ENCODE measurements around the gene ENO1. TPM values are rescaled to one million over a fixed set of nuclear protein-coding genes. Genes with fewer than 3 reads are reported as not detected.

ENO1 gene
- polyA plus RNA-seq, 5 donors, result 635 to 805 (median 753) TPM

DNA sequence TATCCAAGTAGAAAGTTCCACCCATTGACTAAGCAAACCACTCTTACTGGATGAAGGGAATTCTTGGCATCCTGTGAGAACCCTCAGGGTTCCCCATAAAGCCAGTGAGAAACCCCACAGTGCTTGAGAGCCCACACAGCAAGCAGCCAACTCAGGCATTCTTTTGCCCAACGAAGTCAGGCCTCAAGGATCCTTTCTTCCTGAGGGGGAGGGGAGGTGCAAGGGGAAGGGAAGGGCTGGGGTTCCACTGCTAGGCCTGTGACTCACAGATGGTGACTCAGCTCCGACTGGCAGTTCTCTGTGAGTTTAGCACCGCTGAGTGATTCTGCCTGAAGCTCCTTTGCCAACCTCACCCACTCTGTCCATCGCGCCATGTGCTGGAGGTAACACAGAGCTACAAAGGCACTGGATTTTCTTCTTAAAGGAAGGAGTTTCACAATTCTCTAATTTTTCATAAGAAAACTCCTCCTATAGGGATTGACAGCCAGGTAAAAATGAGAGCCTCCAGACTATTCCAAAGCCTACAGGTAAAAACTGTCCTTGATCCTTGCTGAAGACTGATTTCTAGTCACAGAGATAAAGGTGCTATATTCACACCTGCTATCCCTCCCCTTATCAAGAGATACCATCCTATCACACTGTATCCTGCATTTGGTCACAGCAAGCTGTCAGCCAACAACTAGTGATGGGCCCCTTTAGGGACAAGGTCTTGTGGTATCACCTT, 4.8 kb downstream of the ENO1 start:
- DNase-seq, result no peak

DNA sequence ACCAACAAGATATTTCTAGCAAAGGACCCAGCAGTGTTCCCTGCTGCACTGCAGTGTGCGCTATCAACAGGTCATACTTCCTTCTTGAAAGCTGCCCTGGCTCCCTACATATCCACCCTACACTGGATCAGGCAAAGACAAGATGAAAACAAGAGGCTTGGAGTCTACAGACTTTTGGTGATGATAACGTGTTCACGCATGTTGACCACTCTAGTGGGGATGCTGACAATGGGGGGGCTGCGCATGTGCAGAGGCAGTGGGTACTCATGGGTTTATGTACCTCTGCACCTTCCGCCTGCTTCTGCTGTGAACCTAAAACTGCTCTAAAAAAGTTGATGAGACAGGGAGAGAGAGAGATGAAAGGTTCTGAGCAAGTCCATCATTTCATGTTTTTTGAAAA, 5.5 kb downstream of the ENO1 start:
- DNase-seq, result no peak

DNA sequence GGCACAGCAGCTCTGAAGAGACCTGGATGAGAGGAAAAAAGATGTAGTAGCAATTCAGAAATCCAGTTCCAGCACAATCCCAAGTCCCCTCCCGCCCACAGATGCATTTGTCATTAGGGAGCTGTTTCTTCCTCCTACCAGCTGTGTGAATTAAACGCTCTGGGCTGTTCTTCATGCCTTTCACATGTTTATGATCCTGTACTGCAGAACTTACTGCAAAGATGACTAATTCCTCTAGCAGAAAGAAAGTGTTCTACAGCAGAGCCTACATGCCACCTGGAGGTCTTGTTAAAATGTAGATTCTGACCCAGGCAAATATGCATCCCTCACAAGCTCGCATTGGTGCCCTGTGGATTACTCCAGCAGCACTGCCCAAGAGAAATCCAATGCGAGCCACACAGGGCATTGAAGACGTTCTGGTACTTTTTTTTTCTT, 6.5 kb downstream of the ENO1 start:
- no peak for DNase-seq

DNA sequence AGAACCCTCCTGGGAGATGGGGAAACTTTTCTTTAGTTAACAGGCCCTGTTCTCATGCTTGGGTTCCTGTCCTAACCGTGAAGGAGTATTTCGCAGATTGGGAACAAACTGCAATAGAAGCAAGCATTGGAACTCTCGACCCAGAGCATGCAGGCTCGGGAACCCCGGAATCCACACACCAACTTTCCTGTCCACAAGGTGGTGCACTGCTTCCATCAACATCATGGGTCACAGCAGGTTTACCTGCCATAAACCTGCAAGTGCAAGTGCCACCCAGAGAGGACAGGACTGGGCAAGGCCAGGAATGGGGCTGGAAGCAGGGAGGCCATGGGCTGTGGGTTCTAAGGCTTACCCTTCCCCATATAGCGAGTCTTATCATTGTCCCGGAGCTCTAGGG, 6.9 kb downstream of the ENO1 start:
- DNase-seq, result no peak

DNA sequence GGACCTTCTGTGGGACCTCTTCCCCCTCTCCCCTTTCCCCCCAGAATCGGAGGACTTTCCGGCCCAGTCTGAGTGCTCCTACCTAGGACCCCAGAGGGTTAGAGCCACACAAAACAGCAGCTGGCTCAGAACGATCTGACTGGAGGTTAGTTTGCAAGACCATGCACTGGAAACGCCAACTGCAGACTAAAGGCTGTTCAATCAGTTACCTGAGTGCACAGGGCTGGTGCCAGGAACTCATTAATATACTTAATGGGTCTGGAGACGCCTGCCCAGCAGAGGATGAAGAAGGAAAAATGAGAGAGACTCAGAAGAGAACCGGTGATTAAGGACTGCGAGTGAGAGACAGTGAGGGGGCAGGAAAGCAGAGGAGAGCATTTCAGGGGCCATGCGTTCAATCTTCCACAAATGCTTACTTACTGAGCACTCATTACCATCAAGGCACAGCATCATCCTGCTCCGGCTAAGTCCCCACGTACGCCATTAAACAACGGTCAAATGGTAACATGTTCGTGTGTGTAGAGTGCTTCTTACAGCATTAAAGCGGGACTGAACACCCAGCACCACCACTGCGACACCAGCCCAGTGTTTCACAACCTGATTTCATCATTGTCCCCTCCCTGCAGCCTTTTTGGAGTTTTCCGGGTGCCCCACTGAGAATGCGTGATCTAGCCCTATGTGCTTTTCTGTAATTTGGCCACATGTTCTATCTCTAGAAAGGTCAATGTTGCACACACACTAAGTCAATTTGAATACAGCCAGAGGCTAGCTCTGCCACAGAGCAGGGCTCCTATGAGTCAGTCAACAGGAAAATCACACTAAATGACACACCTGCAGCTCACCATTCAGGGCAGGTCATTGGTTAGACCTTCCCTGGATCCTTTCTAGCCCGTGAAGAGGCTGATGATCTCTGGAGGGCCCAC, 7.6 kb downstream of the ENO1 start:
- no peak for DNase-seq

DNA sequence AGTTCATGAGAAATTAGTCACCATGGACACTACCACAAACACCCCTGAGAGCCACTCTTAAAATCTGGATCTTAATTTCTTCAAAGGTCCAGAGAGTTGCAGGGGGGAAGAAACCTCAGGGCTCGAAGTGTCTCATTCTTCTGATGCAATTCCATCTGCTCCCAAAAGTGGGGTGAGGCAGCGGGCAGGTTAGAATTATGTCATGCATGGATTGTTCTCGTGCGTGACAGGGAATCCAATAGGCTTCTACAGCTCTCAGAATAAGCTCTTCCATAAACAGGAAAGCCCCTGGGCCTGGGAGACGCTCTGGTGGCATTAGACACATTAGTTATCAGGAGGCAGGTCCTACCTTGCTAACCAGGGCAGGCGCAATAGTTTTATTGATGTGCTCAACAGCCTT, 8.4 kb downstream of the ENO1 start:
- DNase-seq, result no peak

DNA sequence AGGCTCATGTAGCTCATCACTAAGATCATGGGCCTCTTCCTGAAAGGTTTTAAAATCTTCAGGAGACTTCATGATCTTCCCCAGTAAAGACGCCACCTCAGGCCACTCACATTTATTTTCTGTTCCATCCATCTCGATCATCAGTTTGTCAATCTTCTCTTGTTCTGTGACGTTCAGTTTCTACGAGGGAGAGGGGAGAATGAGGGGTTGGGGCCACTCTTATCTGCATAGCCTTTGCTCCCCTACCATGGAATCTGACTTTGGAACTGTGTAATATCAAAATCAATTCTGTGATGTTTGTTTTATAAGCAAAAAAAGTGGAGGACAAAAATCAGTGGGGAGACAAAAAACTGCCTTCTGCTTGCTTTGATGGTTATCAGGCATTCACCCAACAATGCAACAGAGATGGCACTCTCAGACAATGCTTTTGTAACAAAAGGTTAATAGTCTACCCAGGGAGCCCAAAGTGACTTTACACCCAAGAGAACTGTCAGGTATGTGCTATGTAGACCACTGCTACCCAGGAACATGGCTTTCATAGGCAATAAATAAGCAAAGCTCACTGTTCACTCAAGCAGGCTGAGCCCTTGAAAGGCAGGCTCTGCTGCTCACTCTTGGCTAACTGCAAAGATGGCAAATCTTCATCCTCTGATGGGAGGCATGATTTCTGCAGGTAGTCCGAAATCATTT, 10.5 kb downstream of the ENO1 start:
- no peak for DNase-seq

DNA sequence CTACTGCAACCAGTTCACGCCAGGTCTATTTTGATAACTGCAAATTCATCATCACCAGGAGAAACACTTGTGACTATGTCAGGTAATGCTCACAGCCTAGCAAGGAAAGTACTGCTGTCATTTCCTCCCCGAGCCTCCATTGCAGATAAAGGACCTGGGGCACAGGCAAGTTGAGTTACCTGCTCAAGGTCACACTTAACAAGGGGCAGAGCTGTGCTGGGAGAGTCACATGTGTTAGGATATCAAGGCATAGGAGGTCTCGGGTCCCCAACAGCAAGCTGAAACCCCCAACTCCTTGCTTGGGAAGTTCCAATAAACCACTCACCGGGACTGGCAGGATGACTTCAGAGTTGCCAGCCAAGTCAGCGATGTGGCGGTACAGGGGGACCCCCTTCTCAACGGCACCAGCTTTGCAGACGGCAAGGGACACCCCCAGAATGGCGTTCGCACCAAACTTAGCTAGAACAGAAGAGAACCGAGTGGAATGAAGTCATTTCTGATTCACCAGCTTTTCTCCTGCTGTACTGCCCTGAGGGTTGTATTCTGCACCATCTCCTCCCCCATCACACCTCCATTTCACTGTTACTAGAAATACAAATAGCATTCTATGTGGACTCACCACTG, 11.6 kb downstream of the ENO1 start:
- no peak for DNase-seq

DNA sequence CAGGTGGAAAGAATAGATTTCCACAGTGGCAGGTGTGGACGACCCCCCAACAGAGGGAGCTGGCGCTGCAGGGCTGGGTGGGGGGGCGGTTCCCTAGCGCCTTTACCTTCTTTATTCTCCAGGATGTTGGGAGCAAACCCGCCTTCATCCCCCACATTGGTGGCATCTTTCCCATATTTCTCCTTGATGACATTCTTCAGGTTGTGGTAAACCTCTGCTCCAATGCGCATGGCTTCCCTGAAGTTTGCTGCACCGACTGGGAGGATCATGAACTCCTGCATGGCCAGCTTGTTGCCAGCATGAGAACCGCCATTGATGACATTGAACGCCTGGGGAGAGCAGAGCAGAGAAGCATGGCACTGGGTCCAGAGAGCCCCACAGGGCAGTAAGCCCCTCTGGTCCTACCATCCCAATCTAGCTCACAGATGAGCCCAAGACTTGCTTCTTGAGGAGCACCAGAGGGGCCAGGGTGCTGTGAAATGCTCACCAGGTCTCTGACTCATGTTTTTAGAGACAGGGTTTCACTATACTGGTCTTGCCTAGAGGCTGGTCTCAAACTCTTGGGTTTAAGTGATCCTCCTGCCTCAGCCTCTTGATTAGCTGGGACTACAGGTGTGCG, 12.2 kb downstream of the ENO1 start:
- DNase-seq, result no peak

DNA sequence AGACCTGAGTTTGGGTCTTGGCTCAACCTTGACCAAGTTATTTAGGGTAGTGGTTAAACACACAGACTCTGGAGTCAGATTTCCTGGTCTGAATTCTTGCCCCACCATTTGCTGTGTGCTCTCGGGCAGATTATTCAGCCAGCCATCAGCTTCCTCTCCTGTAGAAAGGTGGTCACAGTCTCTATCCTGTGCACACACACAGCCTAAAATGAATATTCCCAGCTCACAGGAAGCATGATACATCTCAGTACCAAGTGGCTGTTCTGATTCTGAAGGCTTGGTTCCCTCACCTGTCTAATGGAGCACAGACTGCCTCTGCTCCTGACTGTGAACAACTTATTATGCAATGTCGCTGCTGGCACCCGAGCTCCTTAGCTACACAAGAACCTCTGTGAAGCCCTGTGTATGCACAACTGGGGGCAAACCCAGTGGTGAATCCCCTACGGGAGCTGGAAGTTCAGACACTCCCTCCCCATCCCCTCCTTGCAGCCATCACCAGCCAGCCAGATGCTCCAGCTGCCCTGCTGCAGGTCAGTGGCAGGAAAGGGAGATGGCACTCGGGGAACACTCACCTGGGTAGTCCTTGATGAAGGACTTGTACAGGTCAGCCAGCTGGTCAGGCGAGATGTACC, 13.7 kb downstream of the ENO1 start:
- DNase-seq, result no peak

DNA sequence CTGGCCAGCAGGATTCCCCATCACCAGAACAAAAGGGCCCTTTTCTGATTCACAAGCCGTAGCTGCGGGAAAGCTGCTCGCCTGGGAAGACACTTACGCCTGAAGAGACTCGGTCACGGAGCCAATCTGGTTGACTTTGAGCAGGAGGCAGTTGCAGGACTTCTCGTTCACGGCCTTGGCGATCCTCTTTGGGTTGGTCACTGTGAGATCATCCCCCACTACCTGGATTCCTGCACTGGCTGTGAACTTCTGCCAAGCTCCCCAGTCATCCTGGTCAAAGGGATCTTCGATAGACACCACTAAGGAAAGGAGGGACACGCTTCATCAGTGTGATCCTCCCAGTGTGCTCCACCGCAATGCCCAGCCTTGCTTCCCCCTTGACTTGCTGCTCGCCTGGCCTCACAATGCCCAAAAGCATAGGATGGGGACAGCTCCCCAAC, 14.7 kb downstream of the ENO1 start:
- no peak for DNase-seq

DNA sequence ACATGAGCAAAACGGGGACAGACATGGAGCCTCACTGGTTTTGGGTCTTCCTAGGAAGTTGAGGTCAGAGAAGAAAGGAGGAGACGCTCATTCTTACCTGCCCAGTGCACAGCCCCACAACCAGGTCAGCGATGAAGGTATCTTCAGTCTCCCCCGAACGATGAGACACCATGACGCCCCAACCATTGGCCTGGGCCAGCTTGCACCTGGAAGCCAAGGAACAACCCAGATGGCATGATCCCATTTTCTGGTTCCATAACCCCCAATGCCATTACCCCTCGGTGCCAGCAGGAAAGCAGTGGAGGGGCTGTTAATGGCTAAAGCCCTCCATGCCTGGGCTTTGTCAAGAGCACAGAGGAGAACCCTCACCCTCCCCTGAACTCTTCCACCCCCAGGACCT, 15.3 kb downstream of the ENO1 start:
- DNase-seq, result no peak

DNA sequence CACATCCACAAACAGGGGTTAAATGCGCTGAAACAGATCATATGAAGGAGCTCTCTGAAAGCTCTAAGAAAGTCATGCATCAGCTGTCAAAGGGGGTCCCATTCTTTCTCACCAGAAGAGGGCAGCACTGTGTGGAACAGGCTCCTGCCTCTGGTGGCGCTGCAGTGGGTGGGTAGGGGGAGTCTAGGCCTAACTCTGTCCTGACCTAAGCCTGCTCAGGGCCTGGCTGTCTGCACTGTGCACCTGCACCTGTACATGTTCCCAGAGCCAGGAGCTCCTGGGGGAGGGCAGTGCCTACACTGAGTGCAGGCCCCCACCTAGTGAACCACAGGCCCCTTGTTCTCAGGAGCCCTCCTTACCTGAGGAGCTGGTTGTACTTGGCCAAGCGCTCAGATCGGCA, 16.0 kb downstream of the ENO1 start:
- no peak for DNase-seq

DNA sequence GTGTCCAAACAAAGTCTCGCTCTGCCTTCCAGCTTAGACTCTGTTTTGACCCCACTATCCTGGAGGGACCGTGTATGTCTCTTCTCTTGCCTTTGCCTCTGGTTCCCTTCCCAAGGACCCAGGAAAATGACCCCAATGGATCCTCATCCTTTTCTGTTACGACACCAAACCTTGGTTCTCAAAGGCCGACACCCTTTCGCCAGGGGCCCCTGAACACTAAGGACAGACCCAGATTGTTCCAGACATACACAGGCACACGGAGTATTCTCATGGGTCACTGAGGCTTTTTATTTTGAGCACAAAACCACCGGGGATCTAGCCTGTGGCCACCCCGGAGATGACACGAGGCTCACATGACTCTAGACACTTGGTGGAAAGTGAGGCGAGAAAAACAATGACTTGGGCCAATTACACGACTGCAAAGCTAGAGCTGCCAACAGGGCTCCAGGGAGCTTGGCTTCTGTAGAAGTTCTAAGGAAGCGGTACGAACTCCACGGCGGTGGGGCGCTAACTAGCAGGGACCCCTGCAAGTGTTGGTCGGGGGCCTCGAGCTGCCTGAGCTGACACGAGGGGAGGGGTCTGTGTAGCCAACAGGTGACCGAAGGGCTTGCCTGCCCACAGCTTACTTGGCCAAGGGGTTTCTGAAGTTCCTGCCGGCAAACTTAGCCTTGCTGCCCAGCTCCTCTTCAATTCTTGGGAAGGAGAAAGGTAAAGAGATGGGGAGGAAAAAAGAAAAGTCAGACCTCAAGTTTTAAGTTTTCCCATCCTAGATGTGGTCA, 17.6 kb downstream of the ENO1 start:
- no peak for DNase-seq

DNA sequence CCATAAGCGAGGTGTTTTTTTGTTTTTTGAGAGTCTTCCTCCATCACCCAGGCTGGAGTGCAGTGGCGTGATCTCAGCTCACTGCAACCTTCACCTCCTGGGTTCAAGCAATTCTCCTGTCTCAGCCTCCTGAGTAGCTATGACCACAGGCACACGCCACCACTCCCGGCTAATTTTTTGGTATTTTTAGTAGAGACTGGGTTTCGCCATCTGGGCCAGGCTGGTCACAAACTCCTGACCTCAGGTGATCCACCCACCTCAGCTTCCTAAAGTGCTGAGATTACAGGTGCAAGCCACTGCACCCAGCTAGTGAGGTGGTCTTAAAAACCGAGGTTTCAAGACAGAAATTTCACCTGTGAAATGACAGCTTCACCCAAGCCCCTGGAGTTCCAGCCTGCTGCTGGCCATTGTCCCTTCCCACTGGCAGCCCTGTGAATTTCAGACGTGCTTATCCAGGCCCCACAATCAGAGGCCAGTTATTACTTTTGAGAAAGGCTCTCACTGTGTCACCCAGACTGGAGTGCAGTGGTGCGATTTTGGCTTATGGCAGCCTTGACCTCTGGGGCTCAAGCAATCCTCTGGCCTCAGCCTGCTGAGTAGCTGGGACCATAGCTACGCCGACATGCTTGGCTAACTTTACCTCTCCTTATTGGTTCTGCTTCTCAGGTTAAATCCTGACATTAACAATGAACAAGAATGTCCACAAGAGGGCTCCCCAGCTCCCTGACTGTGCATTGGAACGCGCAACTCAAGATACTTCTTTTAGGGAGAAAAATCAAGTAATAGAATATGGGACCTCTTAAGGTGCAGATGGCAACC, 19.4 kb downstream of the ENO1 start:
- DNase-seq, result peak in 1 of 2 donors; percentile 42

DNA sequence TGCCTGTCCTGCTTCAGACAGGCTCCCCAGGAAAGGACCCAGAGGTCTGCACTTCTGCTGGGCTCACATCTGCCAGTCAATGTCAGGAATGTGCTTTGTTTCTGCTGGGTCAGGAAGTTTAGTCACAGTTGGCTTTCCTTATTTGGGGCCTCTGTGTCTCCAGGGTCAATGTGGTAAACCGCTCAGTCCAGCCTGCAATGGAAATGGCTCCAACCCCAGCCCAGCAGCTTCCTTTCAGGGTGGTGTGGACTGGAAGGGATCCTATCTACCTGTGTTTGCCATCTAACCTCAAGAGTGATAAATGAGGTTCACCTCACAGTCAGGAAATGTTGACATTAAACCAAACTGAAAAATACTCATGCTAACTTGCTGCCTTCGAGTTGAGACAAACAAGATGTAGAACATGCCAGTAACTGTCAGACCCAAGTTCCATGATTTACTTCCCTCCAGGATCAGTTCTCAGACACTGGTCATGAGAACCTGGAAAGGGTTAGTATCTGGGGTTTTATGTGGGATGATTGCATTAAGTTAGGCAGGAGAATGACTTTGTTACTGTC, 20.3 kb downstream of the ENO1 start:
- no peak for DNase-seq

DNA sequence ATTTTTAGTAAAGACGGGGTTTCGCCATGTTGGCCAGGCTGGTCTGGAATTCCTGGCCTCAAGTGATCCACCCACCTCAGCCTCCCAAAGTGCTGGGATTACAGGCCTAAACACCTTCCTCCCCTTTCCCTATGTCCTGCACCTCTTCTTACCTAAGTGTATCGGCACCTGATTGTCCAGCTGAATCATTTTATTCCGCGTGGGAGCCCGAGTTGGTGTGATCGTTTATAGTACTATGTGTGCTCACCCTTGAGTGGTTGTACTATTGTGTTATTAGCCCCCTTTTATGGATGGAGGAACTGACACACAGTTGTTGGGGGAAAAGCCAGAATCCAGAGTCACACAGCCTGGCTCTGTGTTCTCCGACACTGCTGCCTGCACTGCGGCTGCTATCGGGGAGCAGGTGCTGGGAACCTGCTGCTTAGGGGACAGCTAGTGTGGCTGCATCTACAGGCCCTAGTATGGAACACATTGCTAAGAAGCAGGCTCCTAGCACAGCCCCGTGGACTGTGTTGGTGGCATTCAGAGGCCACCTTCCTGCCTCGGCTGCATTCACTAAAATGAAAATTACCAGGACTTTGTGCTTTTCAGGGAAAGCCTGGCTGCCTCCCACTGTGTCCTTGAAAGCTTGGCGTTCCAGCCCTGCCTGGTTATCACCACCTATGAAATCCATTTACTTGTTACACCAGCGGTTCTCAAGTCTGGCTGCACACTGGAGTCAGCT, 21.6 kb downstream of the ENO1 start:
- DNase-seq, result no peak

DNA sequence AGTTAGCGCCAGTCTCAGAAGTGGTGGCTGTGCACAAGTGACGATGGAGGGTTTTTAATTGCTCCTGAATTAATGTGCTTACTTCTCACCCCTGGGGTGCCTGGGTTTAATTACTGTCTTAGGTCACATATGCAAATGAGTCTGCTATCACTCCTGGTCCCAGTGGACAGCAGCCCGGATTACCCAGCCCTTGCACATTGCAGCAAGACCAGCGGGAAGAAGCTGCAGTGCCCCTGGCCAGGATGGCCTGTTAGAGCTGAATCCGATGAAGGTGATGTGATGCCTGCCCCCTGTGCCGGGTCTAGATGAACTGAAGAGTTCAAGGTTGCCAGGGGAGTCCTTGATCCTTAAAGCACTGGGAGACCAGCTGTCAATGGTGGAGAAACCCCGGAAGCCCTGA, 24.2 kb downstream of the ENO1 start:
- DNase-seq, result no peak
